Astrocyte of the cerebellum (primary cell): Measurements from ENCODE around the gene CUX1.

Source experiments
- DNase-seq: peaks from one replicate; pipeline ENCODE4 v3.0.0-alpha.2; 2011; ENCODE audit warnings: low read depth
- H3K4me3 ChIP-seq: 2 replicates; pipeline ENCODE4 v1.5.1; 2011; ENCODE audit warnings: mild to moderate bottlenecking, low read depth, low read length, moderate library complexity
- in situ Hi-C: cut with HindIII; loops from 2 replicates; pipeline ENCODE4 v1.10.0; 2017; ENCODE audit warnings: low sequenced_read_pairs
- TF ChIP-seq, protein P1 (sequence below): IDR thresholded peaks from 2 replicates; pipeline ENCODE4 v1.5.1; 2012; ENCODE audit warnings: low read length, low read depth, moderate library complexity, mild to moderate bottlenecking; ENCODE audit errors: missing control alignments

Gene CUX1

DNA sequence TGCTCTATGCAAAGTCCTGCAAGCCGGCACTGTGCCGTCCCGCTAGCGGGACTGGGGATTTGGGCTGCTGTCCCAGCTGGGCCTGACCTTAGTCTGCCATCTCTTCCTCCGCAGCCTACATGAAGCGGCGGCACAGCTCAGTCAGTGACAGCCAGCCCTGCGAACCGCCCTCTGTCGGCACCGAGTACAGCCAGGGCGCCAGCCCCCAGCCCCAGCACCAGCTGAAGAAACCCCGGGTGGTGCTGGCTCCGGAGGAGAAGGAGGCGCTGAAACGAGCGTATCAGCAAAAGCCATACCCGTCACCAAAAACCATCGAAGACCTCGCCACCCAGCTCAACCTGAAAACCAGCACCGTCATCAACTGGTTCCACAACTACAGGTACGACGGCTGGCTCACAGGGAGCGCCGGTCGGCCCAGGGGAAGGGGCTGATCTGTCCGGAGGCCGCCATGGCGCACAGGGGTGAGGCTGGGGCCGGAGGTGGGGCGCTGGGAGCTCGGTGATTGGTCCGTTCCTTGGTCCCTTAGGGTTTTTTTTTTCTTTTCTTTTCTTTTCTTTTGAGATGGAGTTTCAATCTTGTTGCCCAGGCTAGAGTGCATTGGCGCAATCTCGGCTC, 421.9 kb downstream of the CUX1 start:
- in situ Hi-C loops: no loop called here
- no peak for DNase-seq
- H3K4me3 ChIP-seq: no peak overlapping the region
- TF ChIP-seq, protein P1, sequence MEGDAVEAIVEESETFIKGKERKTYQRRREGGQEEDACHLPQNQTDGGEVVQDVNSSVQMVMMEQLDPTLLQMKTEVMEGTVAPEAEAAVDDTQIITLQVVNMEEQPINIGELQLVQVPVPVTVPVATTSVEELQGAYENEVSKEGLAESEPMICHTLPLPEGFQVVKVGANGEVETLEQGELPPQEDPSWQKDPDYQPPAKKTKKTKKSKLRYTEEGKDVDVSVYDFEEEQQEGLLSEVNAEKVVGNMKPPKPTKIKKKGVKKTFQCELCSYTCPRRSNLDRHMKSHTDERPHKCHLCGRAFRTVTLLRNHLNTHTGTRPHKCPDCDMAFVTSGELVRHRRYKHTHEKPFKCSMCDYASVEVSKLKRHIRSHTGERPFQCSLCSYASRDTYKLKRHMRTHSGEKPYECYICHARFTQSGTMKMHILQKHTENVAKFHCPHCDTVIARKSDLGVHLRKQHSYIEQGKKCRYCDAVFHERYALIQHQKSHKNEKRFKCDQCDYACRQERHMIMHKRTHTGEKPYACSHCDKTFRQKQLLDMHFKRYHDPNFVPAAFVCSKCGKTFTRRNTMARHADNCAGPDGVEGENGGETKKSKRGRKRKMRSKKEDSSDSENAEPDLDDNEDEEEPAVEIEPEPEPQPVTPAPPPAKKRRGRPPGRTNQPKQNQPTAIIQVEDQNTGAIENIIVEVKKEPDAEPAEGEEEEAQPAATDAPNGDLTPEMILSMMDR: no peak

DNA sequence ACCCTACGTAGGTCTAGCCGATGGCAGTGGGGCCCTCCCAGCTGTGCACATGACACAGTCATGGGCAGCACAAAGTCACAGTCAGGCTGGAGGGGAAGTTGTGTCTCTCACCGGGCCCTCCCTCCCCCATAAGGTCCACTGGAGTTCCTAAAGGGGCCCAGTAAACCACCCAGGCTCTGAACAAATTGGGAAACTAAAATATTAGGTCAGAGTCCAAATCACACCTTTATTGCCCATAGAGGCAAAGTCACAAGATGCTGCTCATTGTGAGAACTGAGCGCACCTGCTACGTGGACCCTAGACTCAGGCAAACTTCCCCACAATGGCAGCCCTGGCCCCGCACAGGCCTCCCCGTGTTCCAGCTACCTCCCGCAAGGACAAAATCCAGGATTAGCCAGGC, 424.0 kb downstream of the CUX1 start:
- in situ Hi-C loops: no loop called here
- DNase-seq: no peak
- TF ChIP-seq, protein P1: no peak
- no peak overlapping the region for H3K4me3 ChIP-seq

DNA sequence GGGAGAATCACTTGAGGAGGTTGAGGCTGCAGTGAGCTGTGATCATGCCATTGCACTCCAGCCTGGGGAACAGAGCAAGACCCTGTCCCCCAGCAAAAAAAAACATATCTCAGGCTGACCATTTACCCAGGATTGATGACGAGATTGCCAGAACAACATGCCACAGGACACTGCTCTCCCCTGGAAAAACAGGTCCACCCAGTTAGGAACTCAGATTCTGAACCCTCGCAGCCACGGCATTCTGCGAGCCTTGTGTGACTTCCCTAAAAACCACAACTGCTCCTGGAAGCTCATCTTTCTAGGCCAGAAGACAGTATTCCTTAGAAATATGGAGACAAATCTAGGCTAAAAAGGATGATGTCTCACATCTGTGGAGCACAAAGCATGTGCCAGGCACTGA, 427.2 kb downstream of the CUX1 start:
- TF ChIP-seq, protein P1: no peak
- no peak overlapping the region for H3K4me3 ChIP-seq
- in situ Hi-C loops: no loop called here
- no peak for DNase-seq

DNA sequence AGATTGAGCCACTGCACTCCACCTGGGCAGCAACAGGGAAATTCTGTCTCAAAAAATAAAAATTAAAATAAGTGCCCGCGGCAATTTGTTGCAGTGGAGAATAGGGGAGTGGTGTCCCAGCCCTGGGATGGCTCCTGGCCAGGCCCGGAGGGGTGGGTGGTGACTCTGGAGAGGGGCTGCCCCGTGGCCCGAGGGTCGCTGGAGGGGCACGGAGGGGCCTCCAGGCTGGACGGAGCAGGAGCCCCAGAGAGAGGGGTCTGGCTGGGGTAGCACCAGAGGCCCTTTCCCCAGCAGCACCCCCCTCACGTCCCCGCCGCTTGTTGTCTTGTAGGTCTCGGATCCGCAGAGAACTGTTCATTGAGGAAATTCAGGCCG, 430.6 kb downstream of the CUX1 start:
- H3K4me3 ChIP-seq: no peak overlapping the region
- DNase-seq: no peak
- TF ChIP-seq, protein P1: no peak
- in situ Hi-C loops: no loop called here

DNA sequence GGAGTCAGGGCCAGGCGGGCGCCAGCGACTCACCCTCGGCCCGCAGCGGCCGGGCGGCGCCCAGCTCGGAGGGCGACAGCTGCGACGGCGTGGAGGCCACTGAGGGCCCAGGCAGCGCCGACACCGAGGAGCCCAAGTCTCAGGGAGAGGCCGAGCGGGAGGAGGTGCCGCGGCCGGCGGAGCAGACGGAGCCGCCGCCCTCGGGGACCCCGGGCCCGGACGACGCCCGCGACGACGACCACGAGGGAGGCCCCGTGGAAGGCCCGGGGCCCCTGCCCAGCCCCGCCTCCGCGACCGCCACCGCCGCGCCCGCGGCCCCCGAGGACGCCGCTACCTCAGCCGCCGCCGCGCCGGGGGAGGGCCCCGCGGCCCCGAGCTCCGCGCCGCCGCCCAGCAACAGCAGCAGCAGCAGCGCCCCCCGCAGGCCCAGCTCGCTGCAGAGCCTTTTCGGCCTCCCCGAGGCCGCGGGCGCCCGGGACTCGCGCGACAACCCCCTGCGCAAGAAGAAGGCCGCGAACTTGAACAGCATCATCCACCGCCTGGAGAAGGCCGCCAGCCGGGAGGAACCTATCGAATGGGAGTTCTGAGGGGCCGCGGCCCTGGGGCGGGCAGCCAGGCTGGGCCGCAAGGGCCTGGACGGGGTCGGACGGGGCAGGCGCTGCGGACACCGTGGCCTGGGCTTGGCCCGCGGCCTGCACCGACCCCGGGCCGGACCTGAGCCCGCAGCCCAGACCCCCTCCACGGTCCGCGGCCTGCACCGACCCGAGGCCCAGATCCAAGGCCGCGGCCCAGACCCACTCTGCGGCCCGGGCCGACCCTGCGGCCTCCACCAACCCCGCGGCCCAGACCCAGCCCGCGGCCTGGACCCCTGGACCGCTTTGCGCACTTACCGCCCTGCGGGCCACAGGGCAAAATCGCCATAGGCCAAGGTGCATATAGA, 431.3 kb downstream of the CUX1 start:
- TF ChIP-seq, protein P1: no peak
- in situ Hi-C loops: no loop called here
- no peak overlapping the region for H3K4me3 ChIP-seq

DNA sequence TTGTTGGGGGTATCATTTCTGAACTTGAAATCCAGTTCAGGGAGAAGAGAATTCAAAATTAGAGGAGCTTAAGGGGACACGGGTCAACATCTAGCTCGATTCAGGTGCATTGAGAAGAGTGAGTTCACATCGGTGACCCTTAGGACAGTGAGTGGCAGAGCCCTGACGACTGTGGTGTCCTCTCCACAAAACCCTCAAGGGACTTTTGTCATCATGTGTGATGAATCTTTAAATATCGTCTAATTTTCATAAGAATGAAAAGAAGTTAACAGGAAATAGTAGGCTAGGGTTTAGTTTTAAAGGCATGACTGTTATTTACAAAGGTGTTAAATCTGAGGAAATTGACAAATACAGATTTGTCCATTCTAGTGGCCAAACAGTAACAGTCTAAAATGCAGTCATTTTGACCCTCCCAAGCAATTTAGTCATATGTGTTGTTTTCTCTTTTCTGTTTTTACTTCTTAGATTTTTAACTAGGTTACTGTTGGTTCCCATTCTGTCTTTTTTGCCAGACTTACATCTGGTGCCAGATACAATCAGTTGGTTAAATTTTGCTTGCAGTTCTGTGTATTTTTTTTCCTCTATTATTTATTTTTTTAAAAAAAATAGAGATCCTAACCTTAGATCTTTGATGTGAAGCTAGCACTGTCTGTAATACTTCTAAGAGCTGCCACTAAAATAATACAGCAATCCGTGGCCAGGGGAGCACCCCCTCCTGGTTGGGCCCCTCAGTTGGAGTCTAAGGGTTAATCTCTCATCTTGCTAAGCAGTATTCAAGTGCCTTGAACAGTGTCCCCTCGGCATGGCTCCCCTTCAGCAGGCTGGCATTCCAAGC, 434.3 kb downstream of the CUX1 start:
- in situ Hi-C loops: no loop called here
- no peak for DNase-seq
- TF ChIP-seq, protein P1: no peak
- H3K4me3 ChIP-seq: no peak overlapping the region

More for the DNA sequence above, 431.3 kb downstream of the CUX1 start:
- no peak for DNase-seq
